Right lobe of liver (tissue), 6 donors: ENCODE results near the gene HABP4. TPM values are rescaled to one million over a fixed set of nuclear protein-coding genes. Genes with fewer than 3 reads are reported as not detected.

Source experiments
- ATAC-seq, 4 donors: fragments of 200-7000 bp; cut with Tn5 transposase; one replicate each; pipeline ENCODE4 v1.9.1; 2020; ENCODE audit warnings: mild to moderate bottlenecking in 4 of 4, moderate library complexity in 4 of 4
- DNase-seq, 3 donors: peaks; one replicate each; pipeline ENCODE4 v3.0.0-alpha.2; 2020
- H3K27ac ChIP-seq, 3 donors: fragments of 200-600 bp; one replicate each; pipeline ENCODE4 v1.8.0; 2022
- H3K27me3 ChIP-seq, 2 donors: fragments of 200-600 bp; one replicate each; pipeline ENCODE4 v1.8.0; 2022
- H3K36me3 ChIP-seq, 4 donors: fragments of 200-600 bp; sonication (generic) in 1 of 4; one replicate each; pipeline versions ENCODE4 v1.5.1 to v1.8.0; 2017 to 2022; ENCODE audit warnings: control low read depth in 1 of 4
- H3K4me1 ChIP-seq, 4 donors: fragments of 200-600 bp; sonication (generic) in 1 of 4; one replicate each; pipeline versions ENCODE4 v1.5.1 to v1.8.0; 2017 to 2022; ENCODE audit warnings: control low read depth in 1 of 4
- H3K4me3 ChIP-seq, 3 donors: fragments of 200-600 bp; one replicate each; pipeline ENCODE4 v1.8.0; 2022
- H3K9me3 ChIP-seq, 4 donors: fragments of 200-600 bp; sonication (generic) in 1 of 4; one replicate each; pipeline versions ENCODE4 v1.5.1 to v1.8.0; 2017 to 2022; ENCODE audit warnings: control low read depth in 1 of 4
- POLR2A ChIP-seq: fragments of 450-650 bp; IDR thresholded peaks from one replicate; pipeline ENCODE4 v1.6.1; 2017; ENCODE audit warnings: antibody characterized with exemption, mild to moderate bottlenecking
- WGBS: methylation state at CpG from one replicate; pipeline ENCODE4 v1.1.6; 2018; ENCODE audit warnings: low coverage, low lambda C conversion rate; ENCODE audit not compliant: insufficient coverage; ENCODE audit errors: missing lambda C conversion rate; 5-methylcytosine and 5-hydroxymethylcytosine counted together
- intact Hi-C, 2 donors: fragments of 100-400 bp; cut with DNase I; formaldehyde crosslinking; loops; one replicate each; pipeline versions ENCODE4 v1.11.2 to v1.14.1; 2022
- total RNA-seq, 6 experiments: library from RNA; depleted of rRNA in 2 of 6; stranded (reverse); fragments of >200 nt in 2 of 6; fragmentation: NEBNext Ultra II Directional in 3 of 6; extraction: Animal tissue kit (Norgen Biotek cat#: 25700) in 3 of 6; gene quantifications; one replicate each; pipeline versions ENCODE4 v1.1.0 to v1.2.4, GENCODE V29; 2016 to 2023
- TF ChIP-seq, protein P1 (sequence below), 4 donors: fragments of 200-600 bp in 3 of 4; fragments of 450-650 bp in 1 of 4; IDR thresholded peaks; one replicate each; pipeline versions ENCODE4 v1.5.1 to v1.8.0; 2016 to 2022; ENCODE audit warnings: antibody characterized with exemption in 4 of 4, mild to moderate bottlenecking in 2 of 4
- donor health status: DM: no; HTN: yes; CAD: no.
- donor health status: DM: no; HTN: no; CAD: no.
- donor health status: DM: no; HTN: no; CAD: no.
- donor health status: DM: no; HTN: yes; CAD: no.
- donor health status: DM: no; HTN: yes; CAD: no.

HABP4 gene
- total RNA-seq, 6 experiments from 2014 or later: 1.4 to 6.2 (median 4.7) TPM

- DNase-seq (no peak), ATAC-seq (no peak)
- no CpG with 5 or more reads among the region's 12 CpGs for WGBS
- Histone ChIP-seq H3K27ac (peak overlapping the region in 1 of 3 donors; percentile 92), H3K36me3 (peaks cover 0 to 3% (median 0%) of the 10 kb centered on the region in 4 donors), H3K27me3 (no peaks in the 10 kb centered on the region), H3K4me1 (peaks cover 0 to 73% (median 17%) of the 10 kb centered on the region in 4 donors), H3K4me3 (no peak overlapping the region), H3K9me3 (no peaks in the 10 kb centered on the region)
- TF ChIP-seq POLR2A: no peak
- TF ChIP-seq, protein P1, sequence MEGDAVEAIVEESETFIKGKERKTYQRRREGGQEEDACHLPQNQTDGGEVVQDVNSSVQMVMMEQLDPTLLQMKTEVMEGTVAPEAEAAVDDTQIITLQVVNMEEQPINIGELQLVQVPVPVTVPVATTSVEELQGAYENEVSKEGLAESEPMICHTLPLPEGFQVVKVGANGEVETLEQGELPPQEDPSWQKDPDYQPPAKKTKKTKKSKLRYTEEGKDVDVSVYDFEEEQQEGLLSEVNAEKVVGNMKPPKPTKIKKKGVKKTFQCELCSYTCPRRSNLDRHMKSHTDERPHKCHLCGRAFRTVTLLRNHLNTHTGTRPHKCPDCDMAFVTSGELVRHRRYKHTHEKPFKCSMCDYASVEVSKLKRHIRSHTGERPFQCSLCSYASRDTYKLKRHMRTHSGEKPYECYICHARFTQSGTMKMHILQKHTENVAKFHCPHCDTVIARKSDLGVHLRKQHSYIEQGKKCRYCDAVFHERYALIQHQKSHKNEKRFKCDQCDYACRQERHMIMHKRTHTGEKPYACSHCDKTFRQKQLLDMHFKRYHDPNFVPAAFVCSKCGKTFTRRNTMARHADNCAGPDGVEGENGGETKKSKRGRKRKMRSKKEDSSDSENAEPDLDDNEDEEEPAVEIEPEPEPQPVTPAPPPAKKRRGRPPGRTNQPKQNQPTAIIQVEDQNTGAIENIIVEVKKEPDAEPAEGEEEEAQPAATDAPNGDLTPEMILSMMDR (IDR thresholded peaks at IDR 0.05): no peak
- intact Hi-C loops: no loop called here
Observed at GRCh38 chr9:96489482-96489979, 39.6 kb downstream of the HABP4 start.

DNA sequence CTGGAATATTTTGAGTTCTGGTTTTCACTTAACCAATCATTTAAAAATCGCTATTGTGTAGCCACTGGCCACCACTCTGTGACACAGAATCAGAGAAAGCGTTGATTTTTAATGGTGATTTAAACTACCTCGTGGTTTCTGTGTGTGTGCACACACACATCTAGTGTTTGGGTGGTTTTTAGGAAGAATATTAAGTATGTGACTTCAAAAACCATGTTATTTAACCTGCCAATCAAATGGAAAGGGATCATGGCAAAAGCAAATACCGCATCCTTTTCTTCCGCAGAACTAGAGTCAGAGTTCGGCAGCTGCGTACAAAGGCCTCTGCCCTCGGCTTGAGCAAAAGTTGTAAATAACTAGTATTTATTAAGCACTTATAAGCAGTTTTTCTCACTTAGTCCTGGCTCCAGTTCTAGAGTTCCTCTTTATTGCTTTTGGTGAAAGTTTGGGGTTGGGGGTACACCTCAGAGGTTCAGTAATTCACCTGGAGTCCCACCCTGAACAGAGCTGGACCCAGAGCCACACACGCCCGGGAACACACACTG is 40.6 kb downstream of the HABP4 start:
- Histone ChIP-seq H3K9me3 (no peaks in the 10 kb centered on the region), H3K36me3 (peaks cover 0 to 3% (median 0%) of the 10 kb centered on the region in 4 donors), H3K4me1 (peaks cover 0 to 73% (median 17%) of the 10 kb centered on the region in 4 donors), H3K4me3 (no peak overlapping the region), H3K27ac (peak overlapping the region; percentile 73 to 92 (median 80)), H3K27me3 (no peaks in the 10 kb centered on the region)
- TF ChIP-seq POLR2A: no peak
- TF ChIP-seq, protein P1 (IDR thresholded peaks at IDR 0.05): no peak
- 26% methylated on average over 10 of the region's 10 CpGs for WGBS
- intact Hi-C loops: no loop called here
- DNase-seq (no peak), ATAC-seq (peak in 1 of 4 donors; percentile 4)

- TF ChIP-seq, protein P1 (IDR thresholded peaks at IDR 0.05): no peak
- no peak for TF ChIP-seq POLR2A
- peak overlapping the region; percentile 73 to 92 (median 80) for H3K27ac ChIP-seq
- no peaks in the 10 kb centered on the region for H3K9me3 ChIP-seq
- H3K4me3 ChIP-seq: peak overlapping the region in 1 of 3 donors; percentile 29
- H3K27me3 ChIP-seq: no peaks in the 10 kb centered on the region
- ATAC-seq: peak; percentile 64 to 83 (median 74)
- WGBS: 28% methylated on average over 7 of the region's 10 CpGs
- peaks cover 0 to 3% (median 0%) of the 10 kb centered on the region in 4 donors for H3K36me3 ChIP-seq
- peak in 1 of 3 donors; percentile 69 for DNase-seq
- peaks cover 0 to 70% (median 17%) of the 10 kb centered on the region in 4 donors for H3K4me1 ChIP-seq
- intact Hi-C loops: no loop called here
Observed at GRCh38 chr9:96491079-96491879, 41.3 kb downstream of the HABP4 start.

DNA sequence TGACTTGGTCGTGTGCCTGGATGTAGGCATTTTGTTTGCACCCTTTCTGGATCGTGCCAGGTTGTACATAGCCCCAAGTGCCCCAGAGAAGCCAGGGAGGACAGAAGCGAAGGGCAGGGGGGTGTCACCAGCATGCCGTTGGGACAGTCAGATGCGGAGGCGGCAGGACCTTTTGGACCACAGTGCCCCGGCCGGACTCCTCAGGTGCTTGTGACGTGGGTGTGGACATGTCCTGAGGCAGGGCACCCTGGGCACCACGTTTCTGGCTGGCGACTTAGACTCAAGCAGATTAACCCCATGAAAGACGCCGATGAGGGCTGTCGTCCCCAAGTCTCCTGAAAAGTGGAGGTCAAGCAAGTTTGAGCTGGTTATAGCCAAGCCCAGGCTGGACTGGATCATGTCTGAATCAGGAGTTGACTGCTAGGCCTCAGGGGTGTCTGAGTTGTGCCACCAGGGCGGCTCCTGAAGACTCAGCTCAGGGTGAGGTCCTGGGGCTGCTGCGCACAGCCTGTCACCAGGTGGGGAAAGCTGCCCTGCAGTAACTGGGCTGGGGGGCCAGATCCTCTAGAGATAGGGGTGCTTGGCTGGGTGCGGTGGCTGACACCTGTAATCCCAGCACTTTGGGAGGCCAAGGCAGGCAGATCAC is 42.0 kb downstream of the HABP4 start:
- H3K27me3 ChIP-seq: no peaks in the 10 kb centered on the region
- H3K27ac ChIP-seq: peak overlapping the region; percentile 65 to 92 (median 73)
- TF ChIP-seq POLR2A: no peak
- TF ChIP-seq, protein P1 (IDR thresholded peaks at IDR 0.05): no peak
- DNase-seq (peak; percentile 72 to 92 (median 85)), ATAC-seq (peak; percentile 64 to 74 (median 68))
- peaks cover 0 to 63% (median 17%) of the 10 kb centered on the region in 4 donors for H3K4me1 ChIP-seq
- H3K4me3 ChIP-seq: peak overlapping the region in 1 of 3 donors; percentile 29
- 40% methylated on average over 1 of the region's 17 CpGs for WGBS
- no peaks in the 10 kb centered on the region for H3K9me3 ChIP-seq
- intact Hi-C loops: no loop called here
- peaks cover 0 to 3% (median 0%) of the 10 kb centered on the region in 4 donors for H3K36me3 ChIP-seq
